Spleen (tissue), 11 donors: ENCODE measurements around the gene MAL. TPM values are rescaled to one million over a fixed set of nuclear protein-coding genes. Genes with fewer than 3 reads are reported as not detected.
A peak's percentile ranks its signal among the peaks of the same experiment; 100 is the strongest.

Source experiments
- DNase-seq: peaks from one replicate; pipeline ENCODE4 v3.0.0-alpha.2; 2020
- H3K27ac ChIP-seq, 8 donors: fragments of 200-600 bp; sonication (generic) in 7 of 8; 1 replicate in 4 of 8; 2 replicates in 4 of 8; pipeline versions ENCODE4 v1.5.0 to v1.8.0; 2016 to 2021; ENCODE audit warnings: inconsistent platforms in 4 of 8, mild to moderate bottlenecking in 4 of 8, moderate library complexity in 1 of 8
- H3K27me3 ChIP-seq, 7 donors: fragments of 200-600 bp; sonication (generic) in 6 of 7; replicated peaks in 1 of 7; 1 replicate in 4 of 7; 2 replicates in 3 of 7; pipeline versions ENCODE4 v1.5.0 to v1.8.0; 2016 to 2021; ENCODE audit warnings: inconsistent platforms in 3 of 7, mild to moderate bottlenecking in 1 of 7
- H3K36me3 ChIP-seq, 6 donors: fragments of 200-600 bp; sonication (generic) in 5 of 6; 1 replicate in 4 of 6; 2 replicates in 2 of 6; pipeline versions ENCODE4 v1.5.0 to v1.8.0; 2016 to 2021; ENCODE audit warnings: inconsistent platforms in 2 of 6
- H3K4me1 ChIP-seq, 6 donors: fragments of 200-600 bp; sonication (generic) in 5 of 6; 1 replicate in 3 of 6; 2 replicates in 3 of 6; pipeline versions ENCODE4 v1.5.0 to v1.8.0; 2016 to 2021; ENCODE audit warnings: inconsistent platforms in 3 of 6
- H3K4me3 ChIP-seq, 8 donors: fragments of 200-600 bp; sonication (generic) in 7 of 8; 1 replicate in 4 of 8; 2 replicates in 4 of 8; pipeline versions ENCODE4 v1.5.0 to v1.8.0; 2016 to 2021; ENCODE audit warnings: inconsistent platforms in 4 of 8, mild to moderate bottlenecking in 4 of 8, moderate library complexity in 2 of 8
- H3K9me3 ChIP-seq, 8 donors: fragments of 200-600 bp; sonication (generic) in 7 of 8; 1 replicate in 4 of 8; 2 replicates in 4 of 8; pipeline versions ENCODE4 v1.5.0 to v1.8.0; 2016 to 2021; ENCODE audit warnings: inconsistent platforms in 4 of 8
- POLR2A ChIP-seq, 3 donors: fragments of 450-650 bp; IDR thresholded peaks; one replicate each; pipeline ENCODE4 v1.5.1; 2017; ENCODE audit warnings: antibody characterized with exemption in 3 of 3, mild to moderate bottlenecking in 1 of 3
- POLR2AphosphoS5 ChIP-seq, 3 donors: sonication (generic); formaldehyde crosslinking; IDR thresholded peaks; one replicate each; pipeline ENCODE4 v1.5.1; 2017; ENCODE audit warnings: antibody characterized with exemption in 3 of 3
- WGBS, 5 donors: extraction: QIAGEN DNeasy Blood & Tissue Kit in 3 of 5; methylation state at CpG; one replicate each; pipeline versions ENCODE4 v1.1.5 to v1.1.7; 2013 to 2018; 5-methylcytosine and 5-hydroxymethylcytosine counted together
- intact Hi-C: fragments of 100-400 bp; cut with DNase I; formaldehyde crosslinking; loops from one replicate; pipeline ENCODE4 v1.15.0; 2023; ENCODE audit warnings: low total_unique reads
- polyA plus RNA-seq, 3 donors: library from polyadenylated mRNA; stranded (reverse); fragments of 200-250 nt; gene quantifications; one replicate each; pipeline ENCODE4 v1.2.1, GENCODE V29; 2013
- total RNA-seq, 7 donors: library from RNA; depleted of rRNA in 3 of 7; stranded (reverse); fragments of >200 nt in 3 of 7; fragmentation: NEBNext Ultra II Directional in 4 of 7; extraction: Animal tissue kit (Norgen Biotek cat#: 25700) in 4 of 7; gene quantifications; one replicate each; pipeline versions ENCODE4 v1.1.0 to v1.2.1, GENCODE V29; 2016 to 2021
- TF ChIP-seq, protein P1 (sequence below), 11 experiments: fragments of 200-600 bp in 7 of 11; fragments of 450-650 bp in 4 of 11; sonication (generic) in 4 of 11; IDR thresholded peaks in 8 of 11; conservative IDR thresholded peaks in 3 of 11; 1 replicate in 7 of 11; 2 replicates in 4 of 11; pipeline versions ENCODE4 v1.4.0 to v1.8.0; 2016 to 2021; ENCODE audit warnings: antibody characterized with exemption in 11 of 11, inconsistent platforms in 4 of 11, mild to moderate bottlenecking in 1 of 11
- donor health status: healthy with polysubstance abuse.
- donor health status: DM: no; HTN: no; CAD: no; lungs with moderate emphysema.
- donor health status: DM: no; HTN: no; CAD: no.
- donor health status: Bipolar disorder and iron deficiency.
- donor health status: healthy.
- donor health status: DM: no; HTN: no; CAD: no.
- donor health status: DM: yes; HTN: yes; CAD: no.

The MAL gene
- total and polyA plus RNA-seq, 10 donors: 4.7 to 18.8 (median 8.7) TPM

DNA sequence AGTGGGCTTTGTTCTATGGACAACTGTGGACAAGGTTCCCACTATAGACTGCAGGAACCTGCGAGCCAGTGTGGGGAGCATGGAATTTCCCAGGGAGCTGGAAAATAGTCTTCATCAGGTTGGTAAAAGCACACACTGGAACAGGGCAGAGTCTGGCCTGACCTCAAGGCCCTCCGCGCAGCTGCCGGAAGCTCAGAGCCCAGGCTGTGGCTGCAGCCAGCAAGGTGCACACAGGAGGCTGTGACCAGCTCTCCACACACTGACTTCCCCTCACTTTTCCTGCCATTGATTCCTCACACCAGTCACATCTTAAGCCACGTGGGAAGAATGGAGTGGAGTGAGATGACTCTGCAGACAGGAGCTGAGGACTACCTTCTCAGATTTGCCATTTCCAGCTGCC is 19.1 kb downstream of the MAL start:
- Histone ChIP-seq H3K27ac (no peak overlapping the region), H3K4me1 (peaks cover 0 to 8% (median 0%) of the 10 kb centered on the region in 6 donors), H3K9me3 (no peaks in the 10 kb centered on the region), H3K4me3 (no peak overlapping the region), H3K36me3 (no peaks in the 10 kb centered on the region), H3K27me3 (peaks cover 0 to 23% (median 0%) of the 10 kb centered on the region in 7 donors)
- intact Hi-C loops: no loop called here
- WGBS, 5 donors: 51 to 78% (median 68%) methylated on average over 5 of the region's 5 CpGs
- TF ChIP-seq POLR2A (IDR thresholded peaks at IDR 0.05) (no peak), POLR2AphosphoS5 (IDR thresholded peaks at IDR 0.05) (no peak)
- TF ChIP-seq, protein P1, sequence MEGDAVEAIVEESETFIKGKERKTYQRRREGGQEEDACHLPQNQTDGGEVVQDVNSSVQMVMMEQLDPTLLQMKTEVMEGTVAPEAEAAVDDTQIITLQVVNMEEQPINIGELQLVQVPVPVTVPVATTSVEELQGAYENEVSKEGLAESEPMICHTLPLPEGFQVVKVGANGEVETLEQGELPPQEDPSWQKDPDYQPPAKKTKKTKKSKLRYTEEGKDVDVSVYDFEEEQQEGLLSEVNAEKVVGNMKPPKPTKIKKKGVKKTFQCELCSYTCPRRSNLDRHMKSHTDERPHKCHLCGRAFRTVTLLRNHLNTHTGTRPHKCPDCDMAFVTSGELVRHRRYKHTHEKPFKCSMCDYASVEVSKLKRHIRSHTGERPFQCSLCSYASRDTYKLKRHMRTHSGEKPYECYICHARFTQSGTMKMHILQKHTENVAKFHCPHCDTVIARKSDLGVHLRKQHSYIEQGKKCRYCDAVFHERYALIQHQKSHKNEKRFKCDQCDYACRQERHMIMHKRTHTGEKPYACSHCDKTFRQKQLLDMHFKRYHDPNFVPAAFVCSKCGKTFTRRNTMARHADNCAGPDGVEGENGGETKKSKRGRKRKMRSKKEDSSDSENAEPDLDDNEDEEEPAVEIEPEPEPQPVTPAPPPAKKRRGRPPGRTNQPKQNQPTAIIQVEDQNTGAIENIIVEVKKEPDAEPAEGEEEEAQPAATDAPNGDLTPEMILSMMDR (IDR thresholded peaks at IDR 0.05 in 8 of 11, conservative IDR thresholded peaks at IDR 0.05 in 3 of 11): no peak
- DNase-seq: peak; percentile 41

DNA sequence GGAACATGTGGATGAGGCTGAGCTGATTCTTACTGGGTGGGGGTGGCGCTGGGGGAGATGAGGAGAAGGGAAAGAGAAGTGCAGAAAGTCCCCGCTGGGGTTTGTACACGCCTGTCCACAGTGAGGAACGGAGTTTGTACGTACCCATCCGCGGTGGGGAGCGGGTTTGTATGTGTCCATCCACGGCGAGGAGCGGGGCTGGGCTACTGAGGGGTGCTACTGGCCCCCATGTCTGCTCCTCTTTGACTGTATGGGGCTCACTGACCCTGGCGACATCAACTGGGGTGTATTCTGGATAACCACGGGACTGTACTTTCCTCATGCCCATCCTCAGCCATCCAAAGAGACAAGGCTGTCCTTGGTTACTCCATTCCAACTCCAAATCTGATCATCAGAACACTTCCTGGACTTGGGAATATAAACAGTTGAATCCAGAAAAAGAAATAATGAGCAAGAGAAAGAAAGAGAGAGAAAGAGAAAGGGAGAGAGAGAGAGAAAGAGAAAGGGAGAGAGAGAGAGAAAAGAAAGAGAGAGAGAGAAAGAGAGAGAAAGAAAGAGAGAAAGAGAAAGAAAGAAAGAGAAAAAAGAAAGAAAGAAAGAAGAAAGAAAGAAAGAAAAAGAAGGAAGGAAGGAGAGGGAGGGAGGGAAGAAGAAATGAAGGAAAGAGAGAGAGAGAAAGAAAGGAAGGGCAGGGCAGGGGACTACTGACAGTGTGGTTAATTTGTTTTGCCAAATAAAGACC is 21.0 kb downstream of the MAL start:
- H3K27me3 ChIP-seq: peaks cover 0 to 23% (median 0%) of the 10 kb centered on the region in 7 donors
- no peak overlapping the region for H3K4me3 ChIP-seq
- intact Hi-C loops: no loop called here
- TF ChIP-seq, protein P1 (IDR thresholded peaks at IDR 0.05 in 8 of 11, conservative IDR thresholded peaks at IDR 0.05 in 3 of 11): no peak
- no peak for TF ChIP-seq POLR2A (IDR thresholded peaks at IDR 0.05)
- TF ChIP-seq POLR2AphosphoS5 (IDR thresholded peaks at IDR 0.05): no peak
- no peak overlapping the region for H3K27ac ChIP-seq
- H3K4me1 ChIP-seq: peaks cover 0 to 8% (median 0%) of the 10 kb centered on the region in 6 donors
- no peaks in the 10 kb centered on the region for H3K36me3 ChIP-seq
- 85 to 94% (median 88%) methylated on average over 13 of the region's 13 CpGs for WGBS, 5 donors
- H3K9me3 ChIP-seq: no peaks in the 10 kb centered on the region
- peak; percentile 58 for DNase-seq

- Histone ChIP-seq H3K36me3 (no peaks in the 10 kb centered on the region), H3K27me3 (peaks cover 0 to 29% (median 0%) of the 10 kb centered on the region in 7 donors), H3K27ac (no peak overlapping the region), H3K9me3 (no peaks in the 10 kb centered on the region), H3K4me3 (no peak overlapping the region), H3K4me1 (peaks cover 0 to 4% (median 0%) of the 10 kb centered on the region in 6 donors)
- TF ChIP-seq, protein P1 (IDR thresholded peaks at IDR 0.05 in 8 of 11, conservative IDR thresholded peaks at IDR 0.05 in 3 of 11): no peak
- TF ChIP-seq POLR2AphosphoS5 (IDR thresholded peaks at IDR 0.05): no peak
- no peak for TF ChIP-seq POLR2A (IDR thresholded peaks at IDR 0.05)
- WGBS, 5 donors: 69 to 75% (median 71%) methylated on average over 14 to 17 of the region's 17 CpGs
- DNase-seq: peak; percentile 70
- intact Hi-C loops: no loop called here
Observed at GRCh38 chr2:95047629-95048510, 22.4 kb downstream of the MAL start.
